Mucosa of stomach (tissue), 1 donor: ENCODE data around the gene MSMB.

Experiments
- H3K27me3 ChIP-seq: one replicate; pipeline ENCODE4 v1.7.0; 2013; ENCODE audit warnings: mild to moderate bottlenecking, low read length; ENCODE audit not compliant: control insufficient read depth, insufficient read depth
- H3K36me3 ChIP-seq: one replicate; pipeline ENCODE4 v1.7.0; 2013; ENCODE audit warnings: low read length; ENCODE audit not compliant: control insufficient read depth, insufficient read depth
- H3K4me1 ChIP-seq: one replicate; pipeline ENCODE4 v1.7.0; 2013; ENCODE audit warnings: mild to moderate bottlenecking, low read length; ENCODE audit not compliant: control insufficient read depth, insufficient read depth
- H3K4me3 ChIP-seq: one replicate; pipeline ENCODE4 v1.7.0; 2013; ENCODE audit warnings: low read length
- H3K9ac ChIP-seq: one replicate; pipeline ENCODE4 v1.7.0; 2013; ENCODE audit warnings: mild to moderate bottlenecking, low read length, moderate library complexity
- H3K9me3 ChIP-seq: one replicate; pipeline ENCODE4 v1.7.0; 2013; ENCODE audit warnings: mild to moderate bottlenecking, low read length, moderate library complexity; ENCODE audit not compliant: control insufficient read depth
- donor health status: Pancreatic carcinoma.

MSMB gene

DNA sequence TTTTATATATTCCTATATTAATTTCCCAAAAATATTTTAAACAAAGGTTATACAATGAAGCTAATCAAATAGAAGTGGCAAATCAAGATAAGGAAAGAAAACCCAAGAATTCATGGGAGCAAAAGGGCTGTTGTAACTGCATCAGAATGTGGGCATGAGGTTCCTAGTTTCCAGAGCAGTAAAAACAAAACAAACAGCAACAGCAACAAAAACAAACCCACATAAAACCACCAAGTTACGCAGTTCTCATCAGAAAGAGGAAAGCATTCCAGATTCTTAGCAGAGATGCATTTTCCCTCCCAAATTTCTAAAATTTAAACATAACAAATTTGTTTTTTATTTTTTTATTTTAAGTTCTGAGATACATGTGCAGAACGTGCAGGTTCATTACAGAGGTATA, 34.8 kb upstream of the MSMB start:
- no peaks in the 10 kb centered on the region for H3K36me3 ChIP-seq
- no peak overlapping the region for H3K9ac ChIP-seq
- no peaks in the 10 kb centered on the region for H3K9me3 ChIP-seq
- no peaks in the 10 kb centered on the region for H3K4me1 ChIP-seq
- H3K27me3 ChIP-seq: no peaks in the 10 kb centered on the region
- no peak overlapping the region for H3K4me3 ChIP-seq

DNA sequence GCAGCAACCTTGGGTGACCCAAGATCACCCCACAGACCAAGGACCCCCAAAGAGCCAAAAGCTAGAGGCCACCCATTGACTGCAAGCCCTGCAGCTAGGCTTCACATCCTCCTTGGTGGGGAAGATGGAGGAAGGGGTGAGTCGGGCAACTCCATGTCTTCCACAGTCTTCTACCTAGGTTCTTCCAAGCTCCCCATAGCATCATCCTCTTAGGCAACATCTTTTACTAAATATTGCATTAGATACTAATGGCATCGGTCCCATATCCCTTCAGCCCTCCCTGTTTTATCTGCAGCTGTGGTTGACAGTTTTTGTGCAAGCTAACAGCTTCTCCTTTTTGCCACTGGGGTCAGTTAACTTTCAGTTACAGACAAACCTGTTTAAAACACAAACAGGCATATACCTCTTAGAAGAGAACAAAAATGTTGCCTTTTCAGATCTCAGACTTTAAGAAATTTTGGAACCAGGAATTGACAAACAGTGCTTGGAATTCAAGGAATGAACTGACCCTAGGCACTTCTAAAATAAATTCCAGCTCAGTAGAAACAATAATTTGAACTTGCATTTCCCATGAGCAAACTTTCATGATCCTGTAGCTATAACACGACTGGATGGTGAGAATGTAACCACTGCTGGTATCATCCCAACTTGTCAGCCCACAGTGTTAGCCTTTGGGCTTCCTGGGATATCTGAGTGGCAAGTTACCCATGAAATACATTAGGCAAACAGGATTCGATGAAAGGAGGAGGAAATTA, 33.9 kb upstream of the MSMB start:
- Histone ChIP-seq H3K4me3 (no peak overlapping the region), H3K4me1 (no peaks in the 10 kb centered on the region), H3K36me3 (no peaks in the 10 kb centered on the region), H3K9ac (no peak overlapping the region), H3K9me3 (no peaks in the 10 kb centered on the region), H3K27me3 (no peaks in the 10 kb centered on the region)

DNA sequence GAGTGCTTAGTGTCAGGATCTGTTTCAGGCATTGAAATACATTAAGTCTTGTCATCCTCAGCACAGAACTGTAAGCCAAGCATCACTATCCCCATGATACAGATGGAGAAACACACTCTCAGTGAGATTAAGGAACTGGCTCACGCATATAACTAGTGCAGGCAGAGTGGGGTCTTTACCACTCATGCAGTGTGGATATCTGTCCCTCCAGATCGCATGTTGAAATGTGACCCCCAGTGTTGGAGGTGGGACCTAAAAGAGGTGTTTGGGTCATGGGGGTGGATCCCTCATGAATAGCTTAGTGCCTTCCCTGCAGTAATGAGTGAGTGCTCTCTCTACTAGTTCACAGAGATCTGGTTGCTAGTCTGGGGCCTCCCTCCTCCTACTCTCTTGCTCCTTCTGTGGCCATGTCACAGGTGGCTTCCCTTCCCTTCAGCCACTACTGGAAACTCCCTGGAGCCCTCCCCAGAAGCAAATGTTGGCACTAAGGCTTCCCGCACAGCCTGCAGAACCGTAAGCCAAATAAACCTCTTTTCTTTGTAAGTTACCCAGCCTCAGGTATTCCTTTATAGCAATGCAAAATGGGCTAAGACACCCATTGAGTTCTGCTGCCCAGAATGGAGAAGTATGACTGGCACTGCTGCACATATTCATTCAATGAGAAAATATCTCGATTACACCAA, 31.8 kb upstream of the MSMB start:
- no peaks in the 10 kb centered on the region for H3K36me3 ChIP-seq
- no peaks in the 10 kb centered on the region for H3K9me3 ChIP-seq
- H3K27me3 ChIP-seq: no peaks in the 10 kb centered on the region
- no peak overlapping the region for H3K9ac ChIP-seq
- H3K4me1 ChIP-seq: no peaks in the 10 kb centered on the region
- H3K4me3 ChIP-seq: no peak overlapping the region

DNA sequence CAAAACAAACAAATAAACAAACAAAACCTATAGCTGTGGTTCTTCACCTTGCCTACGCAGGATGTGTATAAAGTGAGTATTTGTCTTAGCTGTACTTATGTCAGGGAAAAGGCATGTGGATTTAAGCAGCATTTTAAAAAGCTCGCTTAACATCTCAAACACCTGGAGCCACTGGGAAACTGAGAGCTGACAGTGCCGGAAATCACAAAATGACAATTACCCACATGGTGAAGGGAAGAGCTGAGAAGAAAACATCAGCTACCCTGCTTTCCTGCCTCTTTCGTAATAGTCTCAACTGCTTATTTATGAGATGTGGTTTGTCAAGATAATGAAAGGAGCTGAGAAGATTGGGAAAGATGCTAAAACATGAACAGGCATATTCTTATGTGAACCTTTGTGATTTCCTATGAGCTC, 31.1 kb upstream of the MSMB start:
- Histone ChIP-seq H3K36me3 (no peaks in the 10 kb centered on the region), H3K9ac (no peak overlapping the region), H3K4me3 (no peak overlapping the region), H3K4me1 (no peaks in the 10 kb centered on the region), H3K9me3 (no peaks in the 10 kb centered on the region), H3K27me3 (no peaks in the 10 kb centered on the region)

DNA sequence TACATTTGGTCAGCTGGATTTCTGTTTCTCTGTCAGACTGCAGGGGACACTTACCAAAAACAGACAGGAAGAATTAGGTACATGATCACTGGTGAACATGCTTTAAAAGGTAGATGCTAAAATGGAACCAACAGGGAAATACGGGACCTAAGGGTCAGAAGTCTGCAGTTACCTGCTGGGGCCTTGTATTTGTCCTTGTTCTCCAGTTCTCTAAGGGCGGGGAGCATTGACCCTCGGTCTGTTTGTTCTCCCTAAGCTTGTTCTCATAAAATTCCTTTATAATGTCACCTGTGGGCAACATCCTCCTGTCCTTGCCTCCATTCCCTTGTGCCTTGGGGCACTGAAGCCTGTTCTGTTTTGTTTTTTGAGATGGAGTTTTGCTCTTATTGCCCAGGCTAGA, 29.8 kb upstream of the MSMB start:
- Histone ChIP-seq H3K9me3 (no peaks in the 10 kb centered on the region), H3K27me3 (no peaks in the 10 kb centered on the region), H3K9ac (no peak overlapping the region), H3K36me3 (no peaks in the 10 kb centered on the region), H3K4me1 (no peaks in the 10 kb centered on the region), H3K4me3 (no peak overlapping the region)

- Histone ChIP-seq H3K27me3 (no peaks in the 10 kb centered on the region), H3K4me1 (no peaks in the 10 kb centered on the region), H3K9me3 (no peaks in the 10 kb centered on the region), H3K4me3 (no peak overlapping the region), H3K9ac (no peak overlapping the region), H3K36me3 (no peaks in the 10 kb centered on the region)
Measured at GRCh38 chr10:46074196-46074946, 28.3 kb upstream of the MSMB start.

DNA sequence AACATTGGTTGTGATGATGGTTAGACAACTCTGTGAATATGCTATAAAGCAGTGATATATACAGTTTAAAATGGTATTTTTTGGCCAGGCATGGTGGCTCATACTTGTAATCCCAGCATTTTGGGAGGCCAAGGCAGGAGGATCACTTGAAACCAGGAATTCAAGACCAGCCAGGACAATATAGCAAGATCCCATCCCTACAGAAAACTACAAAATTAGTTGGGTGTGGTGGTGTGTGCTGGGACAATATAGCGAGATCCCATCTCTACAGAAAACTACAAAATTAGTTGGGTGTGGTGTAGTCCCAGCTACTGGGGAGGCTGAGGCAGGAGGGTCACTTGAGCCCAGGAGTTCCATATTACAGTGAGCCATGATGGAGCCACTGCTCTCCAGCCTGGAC, 27.5 kb upstream of the MSMB start:
- no peaks in the 10 kb centered on the region for H3K27me3 ChIP-seq
- no peak overlapping the region for H3K9ac ChIP-seq
- H3K4me1 ChIP-seq: no peaks in the 10 kb centered on the region
- no peaks in the 10 kb centered on the region for H3K36me3 ChIP-seq
- no peaks in the 10 kb centered on the region for H3K9me3 ChIP-seq
- no peak overlapping the region for H3K4me3 ChIP-seq

GRCh38 chr10:46070749-46071148, 24.7 kb upstream of the MSMB start:
- Histone ChIP-seq H3K4me3 (no peak overlapping the region), H3K9me3 (no peaks in the 10 kb centered on the region), H3K27me3 (no peaks in the 10 kb centered on the region), H3K36me3 (no peaks in the 10 kb centered on the region), H3K4me1 (no peaks in the 10 kb centered on the region), H3K9ac (no peak overlapping the region)

DNA sequence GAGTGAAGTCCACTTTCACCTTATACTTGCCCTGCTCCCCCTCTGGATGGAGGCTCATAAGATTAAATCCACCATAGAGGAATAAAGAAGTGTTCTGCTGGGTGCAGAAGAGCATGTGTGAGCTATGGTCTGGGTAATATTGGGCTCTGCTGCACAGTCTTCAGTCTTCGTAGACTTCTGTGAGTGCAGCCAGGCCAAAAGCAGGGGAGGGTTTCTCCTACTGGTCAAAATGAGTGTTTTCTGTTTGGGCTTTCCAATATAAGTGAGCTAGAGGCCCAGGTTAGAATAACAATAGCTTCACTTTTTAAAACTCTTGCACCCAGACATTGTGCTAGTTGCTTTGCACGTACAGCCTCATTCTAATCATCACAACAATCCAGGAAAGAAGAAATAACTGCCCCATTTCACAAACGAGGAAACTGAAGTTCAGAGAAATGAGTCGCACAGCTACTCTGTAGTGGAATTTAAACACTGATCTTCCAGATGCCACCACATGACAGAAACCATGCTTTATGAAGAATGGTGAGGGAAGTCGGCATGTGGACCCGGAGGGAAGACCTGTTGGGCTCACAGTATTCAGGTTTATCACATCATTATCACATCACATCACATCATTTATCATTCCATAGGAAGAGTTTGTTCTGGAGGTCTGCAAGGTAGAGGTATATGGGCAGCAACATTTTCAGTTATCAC, 23.8 kb upstream of the MSMB start:
- Histone ChIP-seq H3K4me3 (no peak overlapping the region), H3K9me3 (no peaks in the 10 kb centered on the region), H3K4me1 (no peaks in the 10 kb centered on the region), H3K36me3 (no peaks in the 10 kb centered on the region), H3K9ac (no peak overlapping the region), H3K27me3 (no peaks in the 10 kb centered on the region)

DNA sequence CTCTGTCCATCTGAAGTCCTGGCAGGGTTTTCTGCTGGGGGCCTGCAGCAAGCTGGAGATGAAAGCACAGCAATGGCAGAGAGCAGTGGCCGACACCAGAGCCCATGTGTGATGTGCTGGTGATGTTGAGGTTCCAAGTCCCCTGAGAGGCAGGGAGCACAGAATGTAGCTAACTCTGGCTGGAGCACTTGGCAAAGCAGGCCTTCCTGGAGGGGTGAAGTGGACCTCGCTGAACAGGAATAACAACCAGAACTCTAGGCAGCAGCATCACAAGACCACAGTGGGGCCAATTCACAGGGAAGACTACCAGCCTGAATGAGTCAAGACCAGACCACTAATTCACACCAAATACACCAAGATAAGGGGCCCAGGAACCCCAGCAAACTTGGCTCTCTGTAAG, 22.8 kb upstream of the MSMB start:
- H3K4me1 ChIP-seq: no peaks in the 10 kb centered on the region
- H3K9ac ChIP-seq: no peak overlapping the region
- no peaks in the 10 kb centered on the region for H3K27me3 ChIP-seq
- H3K36me3 ChIP-seq: no peaks in the 10 kb centered on the region
- H3K9me3 ChIP-seq: no peaks in the 10 kb centered on the region
- H3K4me3 ChIP-seq: no peak overlapping the region

DNA sequence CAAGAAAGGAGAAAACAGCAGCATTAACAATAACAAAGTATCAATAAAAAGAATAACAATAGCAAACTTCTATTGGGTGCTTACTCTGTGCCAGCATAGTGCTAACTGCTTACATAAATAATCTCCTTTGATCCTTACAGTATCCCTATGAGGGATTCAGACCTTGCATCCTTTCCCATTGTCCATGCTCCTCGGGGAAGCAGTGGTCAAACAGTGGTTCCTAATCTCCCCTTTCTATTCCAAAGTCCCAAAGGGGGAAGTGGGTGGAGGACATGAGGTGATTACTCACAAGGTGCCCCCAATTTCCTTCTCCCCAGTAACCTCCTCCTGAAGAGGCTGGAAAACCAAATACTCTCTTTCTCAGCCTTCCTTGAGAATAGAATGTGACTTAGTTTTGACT, 22.0 kb upstream of the MSMB start:
- no peaks in the 10 kb centered on the region for H3K4me1 ChIP-seq
- H3K9ac ChIP-seq: no peak overlapping the region
- H3K27me3 ChIP-seq: no peaks in the 10 kb centered on the region
- H3K36me3 ChIP-seq: no peaks in the 10 kb centered on the region
- H3K9me3 ChIP-seq: no peaks in the 10 kb centered on the region
- no peak overlapping the region for H3K4me3 ChIP-seq
